Loucy (cell line): ENCODE results near the gene NKPD1.

Experiments used
- CTCF ChIP-seq: fragments of 200-600 bp; sonication (generic); conservative IDR thresholded peaks from 2 replicates; pipeline ENCODE4 v1.5.1; 2014; ENCODE audit warnings: mild to moderate bottlenecking, antibody characterized with exemption, low read length
- EZH2phosphoT487 ChIP-seq: fragments of 200-600 bp; IDR thresholded peaks from 2 replicates; pipeline ENCODE4 v1.6.1; 2018; ENCODE audit warnings: antibody characterized with exemption, mild to moderate bottlenecking, moderate library complexity, borderline replicate concordance

DNA sequence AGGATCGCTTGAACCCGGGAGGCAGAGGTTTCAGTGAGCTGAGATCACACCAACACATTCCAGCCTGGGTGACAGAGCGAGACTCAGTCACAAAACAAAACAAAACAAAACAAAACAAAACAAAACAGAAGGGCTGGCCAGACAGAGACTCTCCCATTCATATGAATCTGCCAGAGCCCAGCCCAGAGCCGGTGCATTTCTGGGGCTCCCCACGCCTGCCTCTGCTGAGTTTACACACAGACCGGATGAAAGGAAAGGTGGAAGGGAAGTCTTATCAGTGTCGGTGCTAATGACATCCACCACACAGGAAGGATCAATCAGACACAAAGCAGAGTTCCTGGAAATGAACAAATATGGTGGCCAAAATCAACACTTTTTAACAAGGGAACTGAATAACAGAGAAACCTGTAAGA is 10.4 kb upstream of the NKPD1 start:
- TF ChIP-seq CTCF (no peak), EZH2phosphoT487 (no peak)
